PC-3 (cell line): ENCODE results near the gene TFB2M. TPM values are rescaled to one million over a fixed set of nuclear protein-coding genes. Genes with fewer than 3 reads are reported as not detected.

Experiments used
- ATAC-seq: fragments of 200-7000 bp; cut with Tn5 transposase; 2 replicates; pipeline ENCODE4 v1.9.1; 2020; ENCODE audit warnings: mild to moderate bottlenecking, moderate library complexity
- BruUV-seq: library from RNA; stranded (reverse); fragments of 400-500 nt; replicated peaks from 2 replicates; lab custom pipeline; 2021; lab: Mats Ljungman, UMichigan
- CTCF ChIA-PET: fragments of 300-600 bp; sonication (Branson Sonifier 250); formaldehyde crosslinking; loops from one replicate; lab custom pipeline; 2022; ENCODE audit warnings: antibody characterized with exemption; lab: Charles Lee
- POLR2A ChIA-PET: fragments of 300-600 bp; sonication (Branson Sonifier 250); formaldehyde crosslinking; loops from one replicate; lab custom pipeline; 2022; ENCODE audit warnings: antibody characterized with exemption; ENCODE audit not compliant: unreplicated experiment; lab: Charles Lee
- DNase-seq: peaks from one replicate; pipeline ENCODE4 v3.0.0-alpha.2; 2015
- H2AFZ ChIP-seq: fragments of 300-600 bp; sonication (generic); 2 replicates; pipeline ENCODE4 v1.6.0; 2016; ENCODE audit warnings: antibody characterized with exemption, low read length
- H3F3A ChIP-seq: fragments of 300-600 bp; sonication (generic); one replicate; pipeline ENCODE4 v1.6.0; 2017; ENCODE audit warnings: antibody characterized with exemption, low read length, control low read depth, mild to moderate bottlenecking; ENCODE audit not compliant: unreplicated experiment
- H3K27ac ChIP-seq: fragments of 300-600 bp; sonication (generic); 2 replicates; pipeline ENCODE4 v1.5.1; 2016; ENCODE audit warnings: mild to moderate bottlenecking, low read length
- H3K27me3 ChIP-seq: fragments of 300-600 bp; sonication (generic); 2 replicates; pipeline ENCODE4 v1.6.1; 2016; ENCODE audit warnings: low read length, mixed read lengths
- H3K36me3 ChIP-seq: fragments of 300-600 bp; sonication (generic); 2 replicates; pipeline ENCODE4 v1.6.1; 2016; ENCODE audit warnings: low read depth, mixed run types, low read length, mixed read lengths
- H3K4me1 ChIP-seq: fragments of 300-600 bp; sonication (generic); 2 replicates; pipeline ENCODE4 v1.5.1; 2016; ENCODE audit warnings: low read length; ENCODE audit not compliant: insufficient read depth
- H3K4me2 ChIP-seq: fragments of 300-600 bp; sonication (generic); 2 replicates; pipeline ENCODE4 v1.6.0; 2016; ENCODE audit warnings: low read length
- H3K4me3 ChIP-seq: fragments of 300-600 bp; sonication (generic); 2 replicates; pipeline ENCODE4 v1.5.1; 2016; ENCODE audit warnings: mild to moderate bottlenecking, low read length, mixed read lengths
- H3K79me2 ChIP-seq: fragments of 300-600 bp; sonication (generic); 2 replicates; pipeline ENCODE4 v1.6.1; 2017; ENCODE audit warnings: low read length, mixed read lengths
- H3K9ac ChIP-seq: fragments of 300-600 bp; sonication (generic); 2 replicates; pipeline ENCODE4 v1.6.0; 2016; ENCODE audit warnings: mild to moderate bottlenecking, low read length
- H3K9me2 ChIP-seq: fragments of 300-600 bp; sonication (generic); replicated peaks from 2 replicates; pipeline ENCODE4 v1.6.1; 2016; ENCODE audit warnings: mixed run types, low read length, mixed read lengths
- H3K9me3 ChIP-seq: fragments of 300-600 bp; sonication (generic); 2 replicates; pipeline ENCODE4 v1.6.1; 2016; ENCODE audit warnings: low read length, mixed read lengths
- H4K20me1 ChIP-seq: fragments of 300-600 bp; sonication (generic); 2 replicates; pipeline ENCODE4 v1.6.1; 2016; ENCODE audit warnings: low read length, mixed read lengths
- EZH2 ChIP-seq: fragments of 300-600 bp; sonication (generic); IDR thresholded peaks from one replicate; pipeline ENCODE4 v1.6.1; 2017; ENCODE audit warnings: antibody characterized with exemption, mild to moderate bottlenecking, low read length; ENCODE audit not compliant: unreplicated experiment
- EZH2phosphoT487 ChIP-seq: fragments of 300-600 bp; sonication (generic); IDR thresholded peaks from 2 replicates; pipeline ENCODE4 v1.6.1; 2018; ENCODE audit warnings: mild to moderate bottlenecking, antibody characterized with exemption, low read length, borderline replicate concordance
- intact Hi-C: fragments of 100-400 bp; cut with micrococcal nuclease; formaldehyde crosslinking; loops from 2 replicates; pipeline ENCODE4 v1.9.0; 2023
- total RNA-seq: library from RNA; depleted of rRNA; stranded (reverse); fragments of >200 nt; gene quantifications from 2 replicates; pipeline ENCODE4 v1.2.3, GENCODE V29; 2014
- TF ChIP-seq, protein P1 (sequence below): fragments of 300-600 bp; sonication (generic); conservative IDR thresholded peaks from 2 replicates; pipeline ENCODE4 v1.5.1; 2017; ENCODE audit warnings: antibody characterized with exemption, low read depth, mild to moderate bottlenecking, low read length

TFB2M gene
- total RNA-seq, 1 experiment from 2014 or later: 47.0 TPM

- Histone ChIP-seq H3F3A (no peaks in the 10 kb centered on the region), H3K27ac (peak overlapping the region; percentile 68), H3K9me3 (no peaks in the 10 kb centered on the region), H3K4me3 (peak overlapping the region; percentile 88), H4K20me1 (peaks cover 14% of the 10 kb centered on the region; the same call in 1 of the 2 replicates), H3K27me3 (no peaks in the 10 kb centered on the region), H3K4me2 (peak overlapping the region; percentile 88), H3K79me2 (peaks cover 93% of the 10 kb centered on the region), H3K36me3 (no peaks in the 10 kb centered on the region; the same call in 1 of the 2 replicates), H3K9ac (peak overlapping the region; percentile 89), H2AFZ (peak overlapping the region; percentile 84), H3K4me1 (peaks cover 31% of the 10 kb centered on the region), H3K9me2 (no peaks in the 10 kb centered on the region)
- TF ChIP-seq EZH2phosphoT487 (no peak), EZH2 (no peak)
- TF ChIP-seq, protein P1, sequence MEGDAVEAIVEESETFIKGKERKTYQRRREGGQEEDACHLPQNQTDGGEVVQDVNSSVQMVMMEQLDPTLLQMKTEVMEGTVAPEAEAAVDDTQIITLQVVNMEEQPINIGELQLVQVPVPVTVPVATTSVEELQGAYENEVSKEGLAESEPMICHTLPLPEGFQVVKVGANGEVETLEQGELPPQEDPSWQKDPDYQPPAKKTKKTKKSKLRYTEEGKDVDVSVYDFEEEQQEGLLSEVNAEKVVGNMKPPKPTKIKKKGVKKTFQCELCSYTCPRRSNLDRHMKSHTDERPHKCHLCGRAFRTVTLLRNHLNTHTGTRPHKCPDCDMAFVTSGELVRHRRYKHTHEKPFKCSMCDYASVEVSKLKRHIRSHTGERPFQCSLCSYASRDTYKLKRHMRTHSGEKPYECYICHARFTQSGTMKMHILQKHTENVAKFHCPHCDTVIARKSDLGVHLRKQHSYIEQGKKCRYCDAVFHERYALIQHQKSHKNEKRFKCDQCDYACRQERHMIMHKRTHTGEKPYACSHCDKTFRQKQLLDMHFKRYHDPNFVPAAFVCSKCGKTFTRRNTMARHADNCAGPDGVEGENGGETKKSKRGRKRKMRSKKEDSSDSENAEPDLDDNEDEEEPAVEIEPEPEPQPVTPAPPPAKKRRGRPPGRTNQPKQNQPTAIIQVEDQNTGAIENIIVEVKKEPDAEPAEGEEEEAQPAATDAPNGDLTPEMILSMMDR: 0 out of 2 replicates have a peak, but pooled peaks have one; percentile 15
- TSS peak; percentile 43 for BruUV-seq
- ChIA-PET CTCF (no interaction called here), POLR2A (interaction anchor here (0.5 to 0.6 kb wide), 2 partner anchors 131 to 557 kb away, joined by 4 to 23 read pairs; no protein-coding TSS in a partner anchor)
- intact Hi-C loops: loop anchor here (1.0 to 10.0 kb wide), 5 partner anchors 30 to 188 kb away; no protein-coding TSS in a partner anchor
- peak; percentile 68 for DNase-seq
- no peak for ATAC-seq
These were observed 968 bp upstream of the TFB2M start for GRCh38 chr1:246566813-246567645.

GRCh38 chr1:246565751-246566127, 322 bp downstream of the TFB2M start:
- Histone ChIP-seq H3K36me3 (no peaks in the 10 kb centered on the region; the same call in 1 of the 2 replicates), H3K4me3 (peak overlapping the region; percentile 88), H3K27ac (peak overlapping the region; percentile 65), H3F3A (no peaks in the 10 kb centered on the region), H3K9me2 (no peaks in the 10 kb centered on the region), H4K20me1 (peaks cover 14% of the 10 kb centered on the region; the same call in 1 of the 2 replicates), H3K9me3 (no peaks in the 10 kb centered on the region), H3K27me3 (no peaks in the 10 kb centered on the region), H3K4me2 (peak overlapping the region; percentile 94), H3K4me1 (peaks cover 31% of the 10 kb centered on the region), H3K9ac (peak overlapping the region; percentile 89), H2AFZ (peak overlapping the region; percentile 73), H3K79me2 (peaks cover 86% of the 10 kb centered on the region)
- DNase-seq: peak; percentile 44
- TF ChIP-seq, protein P1: no peak
- TF ChIP-seq EZH2: no peak
- no peak for TF ChIP-seq EZH2phosphoT487
- ATAC-seq: peak; percentile 5
- ChIA-PET CTCF (interaction anchor here (0.7 kb wide), 1 partner anchor 159 kb away, joined by 4 read pairs; the partner anchor contains the start of gene SCCPDH), POLR2A (no interaction called here)
- intact Hi-C loops: loop anchor here (1.0 to 10.0 kb wide), 5 partner anchors 32 to 189 kb away; no protein-coding TSS in a partner anchor
- TSS peak; percentile 57 for BruUV-seq
